HepG2 (cell line): ENCODE measurements around the gene EXOC7. TPM values are rescaled to one million over a fixed set of nuclear protein-coding genes. Genes with fewer than 3 reads are reported as not detected.

Experiments used
- ASH2L ChIP-seq: fragments of 300-600, 200-600 bp; sonication (generic); IDR thresholded peaks from 2 replicates; pipeline ENCODE4 v1.7.0; 2017; ENCODE audit warnings: low read depth, mild to moderate bottlenecking, moderate library complexity, mixed read lengths, low read length; ENCODE audit not compliant: insufficient read length
- CC2D1A ChIP-seq: sonication (generic); formaldehyde crosslinking; IDR thresholded peaks from 2 replicates; pipeline ENCODE4 v1.8.1; 2023; ENCODE audit warnings: mild to moderate bottlenecking, missing genetic modification reagents
- CHD2 ChIP-seq: IDR thresholded peaks from 2 replicates; pipeline ENCODE4 v1.6.1; 2011; ENCODE audit warnings: low read depth, low read length, improper control_type of control experiment
- DPF2 ChIP-seq: sonication (generic); formaldehyde crosslinking; IDR thresholded peaks from 2 replicates; pipeline ENCODE4 v1.4.0; 2020; ENCODE audit warnings: mild to moderate bottlenecking, low read depth, missing genetic modification reagents, borderline replicate concordance
- EEA1 ChIP-seq: sonication (generic); formaldehyde crosslinking; IDR thresholded peaks from 2 replicates; pipeline ENCODE4 v1.5.1; 2020; ENCODE audit warnings: mild to moderate bottlenecking, missing genetic modification reagents, borderline replicate concordance
- GPN1 ChIP-seq: sonication (generic); formaldehyde crosslinking; IDR thresholded peaks from 2 replicates; pipeline ENCODE4 v1.5.1; 2020; ENCODE audit warnings: missing genetic modification reagents, borderline replicate concordance
- HNF4G ChIP-seq, 2 experiments: sonication (generic) in 1 of 2; formaldehyde crosslinking in 1 of 2; IDR thresholded peaks; 2 replicates each; pipeline versions ENCODE4 v1.4.0 to v1.6.1; 2011 to 2020; ENCODE audit warnings: borderline replicate concordance in 2 of 2, low read depth in 2 of 2, mild to moderate bottlenecking in 2 of 2, low read length in 1 of 2, missing genetic modification reagents in 1 of 2, moderate library complexity in 1 of 2
- MAF1 ChIP-seq: sonication (generic); formaldehyde crosslinking; IDR thresholded peaks from 2 replicates; pipeline ENCODE4 v1.5.0; 2020; ENCODE audit warnings: missing genetic modification reagents, borderline replicate concordance
- NFE2L1 ChIP-seq: sonication (generic); formaldehyde crosslinking; IDR thresholded peaks from 2 replicates; pipeline ENCODE4 v1.4.0; 2020; ENCODE audit warnings: missing genetic modification reagents, mild to moderate bottlenecking, borderline replicate concordance
- PCBP2 ChIP-seq: fragments of 200-400 bp; formaldehyde crosslinking; optimal IDR thresholded peaks from 2 replicates; pipeline ENCODE3; 2018; ENCODE audit warnings: low read length, low read depth; ENCODE audit not compliant: poor library complexity, severe bottlenecking
- SIX1 ChIP-seq: sonication (generic); formaldehyde crosslinking; IDR thresholded peaks from 2 replicates; pipeline ENCODE4 v1.4.0; 2020; ENCODE audit warnings: missing genetic modification reagents, borderline replicate concordance
- TAF1 ChIP-seq: sonication (generic); formaldehyde crosslinking; IDR thresholded peaks from 2 replicates; pipeline ENCODE4 v1.4.0; 2020; ENCODE audit warnings: missing genetic modification reagents
- TAF15 ChIP-seq: fragments of 200-400 bp; formaldehyde crosslinking; IDR thresholded peaks from one replicate; pipeline ENCODE4 v1.6.1; 2018; ENCODE audit warnings: mild to moderate bottlenecking, low read depth, low read length; ENCODE audit not compliant: poor library complexity, severe bottlenecking
- TCF7 ChIP-seq: sonication (generic); IDR thresholded peaks from 2 replicates; pipeline ENCODE4 v1.6.1; 2016; ENCODE audit warnings: antibody characterized with exemption, low read depth
- ZBTB7A ChIP-seq: sonication (generic); formaldehyde crosslinking; IDR thresholded peaks from 2 replicates; pipeline ENCODE4 v1.8.0; 2022; ENCODE audit warnings: mild to moderate bottlenecking, missing genetic modification reagents
- ZFP36L1 ChIP-seq: sonication (generic); formaldehyde crosslinking; IDR thresholded peaks from 2 replicates; pipeline ENCODE4 v1.8.0; 2022; ENCODE audit warnings: mild to moderate bottlenecking, missing genetic modification reagents, moderate library complexity
- ZNF124 ChIP-seq: sonication (generic); formaldehyde crosslinking; IDR thresholded peaks from 2 replicates; pipeline ENCODE4 v1.4.0; 2020; ENCODE audit warnings: missing genetic modification reagents
- ZNF251 ChIP-seq: sonication (generic); formaldehyde crosslinking; IDR thresholded peaks from 2 replicates; pipeline ENCODE4 v1.9.0; 2021; ENCODE audit warnings: mild to moderate bottlenecking, missing genetic modification reagents
- ZNF34 ChIP-seq: sonication (generic); formaldehyde crosslinking; IDR thresholded peaks from 2 replicates; pipeline ENCODE4 v1.4.0; 2020; ENCODE audit warnings: mild to moderate bottlenecking, missing genetic modification reagents, borderline replicate concordance
- ZNF432 ChIP-seq: sonication (generic); formaldehyde crosslinking; IDR thresholded peaks from 2 replicates; pipeline ENCODE4 v1.5.0; 2020; ENCODE audit warnings: missing genetic modification reagents, mild to moderate bottlenecking, borderline replicate concordance
- ZNF558 ChIP-seq: sonication (generic); formaldehyde crosslinking; IDR thresholded peaks from 2 replicates; pipeline ENCODE4 v1.9.0; 2022; ENCODE audit warnings: mild to moderate bottlenecking, missing genetic modification reagents, borderline replicate concordance
- ZNF768 ChIP-seq: sonication (generic); formaldehyde crosslinking; IDR thresholded peaks from 2 replicates; pipeline ENCODE4 v1.4.0; 2020; ENCODE audit warnings: missing genetic modification reagents
- polyA plus RNA-seq, 8 experiments: library from polyadenylated mRNA; depleted of rRNA in 3 of 8; stranded (reverse) in 7 of 8; unstranded in 1 of 8; fragments of >200 nt; fragmentation: Illumina TruSeq in 4 of 8; extraction: Trizol in 4 of 8; gene quantifications; 2 replicates each; pipeline versions ENCODE4 v1.2.1 to v1.2.3, GENCODE V29; 2011 to 2016; ENCODE audit warnings: low read depth in 4 of 8, missing spikeins in 1 of 8, mixed read lengths in 1 of 8; ENCODE audit not compliant: insufficient read depth in 1 of 8
- total RNA-seq, 5 experiments: library from RNA; depleted of rRNA; stranded (reverse); fragments of >200 nt; fragmentation: Illumina TruSeq; extraction: Trizol; gene quantifications; 2 replicates each; pipeline ENCODE4 v1.2.3, GENCODE V29; 2016; ENCODE audit warnings: low read depth in 1 of 5
- TF ChIP-seq, protein P1 (sequence below): sonication (generic); formaldehyde crosslinking; IDR thresholded peaks from 2 replicates; pipeline ENCODE4 v1.8.0; 2022; ENCODE audit warnings: mild to moderate bottlenecking, missing genetic modification reagents, borderline replicate concordance
- TF ChIP-seq, protein P2 (sequence below): sonication (generic); formaldehyde crosslinking; IDR thresholded peaks from 2 replicates; pipeline ENCODE4 v1.8.1; 2023; ENCODE audit warnings: missing genetic modification reagents, inconsistent platforms, borderline replicate concordance
- TF ChIP-seq, protein P3 (sequence below): sonication (generic); formaldehyde crosslinking; IDR thresholded peaks from 2 replicates; pipeline ENCODE4 v1.8.1; 2022; ENCODE audit warnings: mild to moderate bottlenecking, missing genetic modification reagents
- TF ChIP-seq, protein P4 (sequence below): IDR thresholded peaks from 2 replicates; pipeline ENCODE4 v1.6.1; 2012; ENCODE audit warnings: inconsistent platforms

The EXOC7 gene
- total and polyA plus RNA-seq, 2 of the 13 experiments (the other 11 are each of a cell fraction or from before 2014, with no cell fraction given) = 86.9 to 116 TPM

DNA sequence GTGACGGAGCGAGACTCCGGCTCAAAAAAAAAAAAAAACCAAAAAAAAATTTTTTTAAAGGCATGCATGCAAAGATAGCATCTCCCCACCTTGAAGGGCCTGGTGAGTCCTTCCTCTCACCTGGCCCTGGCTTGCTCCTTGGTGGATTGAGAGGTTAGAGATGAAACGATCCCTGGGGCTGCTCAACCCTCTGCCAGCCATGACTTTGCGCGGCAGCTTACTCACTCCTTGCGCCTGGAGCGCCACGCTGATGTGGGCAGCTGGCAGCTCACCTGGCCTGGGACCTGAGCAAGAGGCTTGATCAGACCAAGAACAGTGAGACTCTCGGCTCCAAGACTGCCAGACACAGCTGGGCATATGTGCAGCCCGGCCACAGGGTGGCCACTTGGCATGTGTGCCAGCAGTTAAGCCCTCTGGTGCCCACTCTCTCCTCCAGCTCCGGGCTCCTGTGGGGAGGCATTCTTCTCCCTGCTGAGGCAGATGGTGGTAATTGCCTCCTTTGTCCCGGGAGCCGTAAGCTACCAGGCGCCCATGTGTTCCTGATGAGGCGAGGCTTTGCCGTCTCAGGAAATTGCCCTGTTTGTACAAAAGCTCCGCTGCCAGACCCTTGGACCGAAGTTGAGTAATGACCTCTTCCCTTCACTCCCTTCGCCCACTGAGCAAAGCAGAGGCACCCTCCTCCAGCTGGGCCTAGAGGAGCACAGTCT, 71.4 kb downstream of the EXOC7 start (continued):
- TF ChIP-seq ZNF251 (CRISPR knock-in tag) = no peak
- TF ChIP-seq SIX1 (CRISPR knock-in tag) = no peak
- TF ChIP-seq HNF4G (IDR thresholded peaks at IDR 0.05; ENCODE audit: borderline replicate concordance, low read depth, low read length) = peak; percentile 76; the same call in 1 of the 2 replicates
- peak; percentile 93 for TF ChIP-seq HNF4G (CRISPR knock-in tag; IDR thresholded peaks at IDR 0.05; ENCODE audit: borderline replicate concordance, low read depth)
- TF ChIP-seq ZFP36L1 (CRISPR knock-in tag) = no peak
- TF ChIP-seq, protein P1, sequence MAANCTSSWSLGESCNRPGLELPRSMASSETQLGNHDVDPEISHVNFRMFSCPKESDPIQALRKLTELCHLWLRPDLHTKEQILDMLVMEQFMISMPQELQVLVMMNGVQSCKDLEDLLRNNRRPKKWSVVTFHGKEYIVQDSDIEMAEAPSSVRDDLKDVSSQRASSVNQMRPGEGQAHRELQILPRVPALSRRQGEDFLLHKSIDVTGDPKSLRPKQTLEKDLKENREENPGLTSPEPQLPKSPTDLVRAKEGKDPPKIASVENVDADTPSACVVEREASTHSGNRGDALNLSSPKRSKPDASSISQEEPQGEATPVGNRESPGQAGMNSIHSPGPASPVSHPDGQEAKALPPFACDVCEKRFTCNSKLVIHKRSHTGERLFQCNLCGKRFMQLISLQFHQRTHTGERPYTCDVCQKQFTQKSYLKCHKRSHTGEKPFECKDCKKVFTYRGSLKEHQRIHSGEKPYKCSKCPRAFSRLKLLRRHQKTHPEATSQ (CRISPR knock-in tag) = no peak
- TF ChIP-seq ZNF768 = no peak; the same call in 1 of the 2 replicates
- TF ChIP-seq, protein P2, sequence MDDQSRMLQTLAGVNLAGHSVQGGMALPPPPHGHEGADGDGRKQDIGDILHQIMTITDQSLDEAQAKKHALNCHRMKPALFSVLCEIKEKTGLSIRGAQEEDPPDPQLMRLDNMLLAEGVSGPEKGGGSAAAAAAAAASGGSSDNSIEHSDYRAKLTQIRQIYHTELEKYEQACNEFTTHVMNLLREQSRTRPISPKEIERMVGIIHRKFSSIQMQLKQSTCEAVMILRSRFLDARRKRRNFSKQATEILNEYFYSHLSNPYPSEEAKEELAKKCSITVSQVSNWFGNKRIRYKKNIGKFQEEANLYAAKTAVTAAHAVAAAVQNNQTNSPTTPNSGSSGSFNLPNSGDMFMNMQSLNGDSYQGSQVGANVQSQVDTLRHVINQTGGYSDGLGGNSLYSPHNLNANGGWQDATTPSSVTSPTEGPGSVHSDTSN (CRISPR knock-in tag) = 0 out of 2 replicates have a peak, but pooled peaks have one; percentile 72
- no peak for TF ChIP-seq CHD2
- TF ChIP-seq, protein P3, sequence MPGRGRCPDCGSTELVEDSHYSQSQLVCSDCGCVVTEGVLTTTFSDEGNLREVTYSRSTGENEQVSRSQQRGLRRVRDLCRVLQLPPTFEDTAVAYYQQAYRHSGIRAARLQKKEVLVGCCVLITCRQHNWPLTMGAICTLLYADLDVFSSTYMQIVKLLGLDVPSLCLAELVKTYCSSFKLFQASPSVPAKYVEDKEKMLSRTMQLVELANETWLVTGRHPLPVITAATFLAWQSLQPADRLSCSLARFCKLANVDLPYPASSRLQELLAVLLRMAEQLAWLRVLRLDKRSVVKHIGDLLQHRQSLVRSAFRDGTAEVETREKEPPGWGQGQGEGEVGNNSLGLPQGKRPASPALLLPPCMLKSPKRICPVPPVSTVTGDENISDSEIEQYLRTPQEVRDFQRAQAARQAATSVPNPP (CRISPR knock-in tag) = no peak
- TF ChIP-seq, protein P4, sequence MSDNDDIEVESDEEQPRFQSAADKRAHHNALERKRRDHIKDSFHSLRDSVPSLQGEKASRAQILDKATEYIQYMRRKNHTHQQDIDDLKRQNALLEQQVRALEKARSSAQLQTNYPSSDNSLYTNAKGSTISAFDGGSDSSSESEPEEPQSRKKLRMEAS = peak; percentile 93
- TF ChIP-seq ZNF34 (CRISPR knock-in tag) = no peak
- no peak for TF ChIP-seq EEA1 (CRISPR knock-in tag)
- peak; percentile 54; the same call in 1 of the 2 replicates for TF ChIP-seq ZNF124
- TF ChIP-seq TAF1 = peak; percentile 19; the same call in 1 of the 2 replicates
- no peak for TF ChIP-seq ZNF432
- TF ChIP-seq ASH2L = no peak
- TF ChIP-seq PCBP2 = no peak
- TF ChIP-seq CC2D1A (CRISPR knock-in tag) = no peak
- no peak for TF ChIP-seq NFE2L1 (CRISPR knock-in tag)
- TF ChIP-seq TCF7 = no peak
- TF ChIP-seq DPF2 = peak; percentile 61; the same call in 1 of the 2 replicates
- no peak for TF ChIP-seq TAF15
- TF ChIP-seq GPN1 (CRISPR knock-in tag) = no peak
- TF ChIP-seq MAF1 (CRISPR knock-in tag) = no peak
- TF ChIP-seq ZNF558 = no peak
- TF ChIP-seq ZBTB7A (CRISPR knock-in tag) = peak; percentile 72; the same call in 1 of the 2 replicates
